SJSA1 (cell line): Measurements from ENCODE around the gene SMIM41. TPM values are rescaled to one million over a fixed set of nuclear protein-coding genes. Genes with fewer than 3 reads are reported as not detected.
"Not testable (repeated sequence)": the region's sequence is repeated elsewhere in the genome, so short reads cannot be mapped to it uniquely, and the experiment has no call there.

Experiments
- DNase-seq, 2 experiments: peaks; one replicate each; pipeline ENCODE4 v3.0.0-alpha.2; 2015 to 2020; ENCODE audit warnings: low spot score in 2 of 2, low read depth in 1 of 2
- H3K27ac ChIP-seq: fragments of 250-450 bp; sonication (Bioruptor Pico); 2 replicates; pipeline ENCODE4 v1.5.1; 2020; ENCODE audit warnings: mild to moderate bottlenecking, moderate library complexity
- H3K27me3 ChIP-seq: fragments of 250-450 bp; sonication (Bioruptor Pico); replicated peaks from 2 replicates; pipeline ENCODE4 v1.5.1; 2020; ENCODE audit warnings: mild to moderate bottlenecking, moderate library complexity
- H3K36me3 ChIP-seq: fragments of 250-450 bp; sonication (Bioruptor Pico); 2 replicates; pipeline ENCODE4 v1.5.1; 2020; ENCODE audit warnings: mild to moderate bottlenecking
- H3K4me1 ChIP-seq: fragments of 250-450 bp; sonication (Bioruptor Pico); replicated peaks from 2 replicates; pipeline ENCODE4 v1.6.1; 2021; ENCODE audit warnings: mild to moderate bottlenecking
- H3K4me3 ChIP-seq: fragments of 250-450 bp; sonication (Bioruptor Pico); 2 replicates; pipeline ENCODE4 v1.5.1; 2020; ENCODE audit warnings: mild to moderate bottlenecking
- H3K9me3 ChIP-seq: fragments of 250-450 bp; sonication (Bioruptor Pico); replicated peaks from 2 replicates; pipeline ENCODE4 v1.5.1; 2020; ENCODE audit warnings: mild to moderate bottlenecking
- total RNA-seq: library from RNA; depleted of rRNA; stranded (reverse); fragments of >200 nt; shearing (Covaris generic); gene quantifications from 2 replicates; pipeline ENCODE4 v1.2.3, GENCODE V29; 2014

Gene SMIM41
- total RNA-seq, 1 experiment from 2014 or later: not detected

DNA sequence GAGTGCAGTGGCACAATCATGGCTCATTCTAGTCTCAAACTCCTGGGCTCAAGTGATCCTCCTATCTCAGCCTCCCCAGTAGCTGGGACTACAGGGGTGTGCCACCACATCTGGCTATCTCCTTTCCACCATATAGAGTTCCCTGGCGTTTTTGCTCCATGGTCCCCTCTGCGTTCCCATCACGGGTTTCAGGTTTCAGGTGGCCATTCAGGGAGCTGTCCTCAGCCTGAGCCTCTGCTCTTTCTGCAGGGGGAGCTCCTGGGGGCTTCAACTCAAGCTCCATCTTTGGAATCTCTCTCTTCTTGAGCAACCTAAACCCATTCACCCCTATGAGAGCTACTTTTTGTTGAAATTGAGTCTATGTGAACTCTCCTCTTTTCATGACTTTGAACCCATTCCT is 11.6 kb downstream of the SMIM41 start:
- Histone ChIP-seq H3K4me1 (no peaks in the 10 kb centered on the region), H3K9me3 (no peaks in the 10 kb centered on the region), H3K36me3 (no peaks in the 10 kb centered on the region), H3K4me3 (no peak overlapping the region), H3K27ac (no peak overlapping the region), H3K27me3 (peaks cover 18% of the 10 kb centered on the region; the same call in 1 of the 2 replicates)
- no peak for DNase-seq

DNA sequence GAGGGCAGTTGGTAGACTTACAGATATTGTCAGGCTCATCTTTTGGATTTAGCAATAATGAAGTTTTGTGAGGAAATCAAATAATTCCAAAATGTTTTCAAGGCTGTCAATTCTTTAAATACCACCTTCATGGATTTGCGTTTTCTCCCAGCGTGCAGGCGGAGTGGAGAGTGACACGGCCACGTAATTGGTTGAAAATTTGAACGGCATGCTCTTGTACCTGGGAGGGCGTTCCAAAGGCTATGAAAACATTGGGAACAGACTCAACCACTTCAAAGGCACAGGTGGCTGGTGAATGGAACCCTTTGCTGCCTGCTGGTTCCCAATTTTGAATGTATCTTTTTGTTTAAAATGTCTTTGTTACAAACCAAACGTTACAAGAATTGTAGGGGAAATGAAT is 12.4 kb downstream of the SMIM41 start:
- H3K9me3 ChIP-seq: no peaks in the 10 kb centered on the region
- no peak overlapping the region for H3K27ac ChIP-seq
- no peak for DNase-seq
- H3K27me3 ChIP-seq: peaks cover 18% of the 10 kb centered on the region; the same call in 1 of the 2 replicates
- H3K4me3 ChIP-seq: no peak overlapping the region
- no peaks in the 10 kb centered on the region for H3K4me1 ChIP-seq
- H3K36me3 ChIP-seq: no peaks in the 10 kb centered on the region

- no peaks in the 10 kb centered on the region for H3K4me1 ChIP-seq
- H3K27ac ChIP-seq: no peak overlapping the region
- H3K27me3 ChIP-seq: peaks cover 18% of the 10 kb centered on the region; the same call in 1 of the 2 replicates
- no peaks in the 10 kb centered on the region for H3K36me3 ChIP-seq
- no peak overlapping the region for H3K4me3 ChIP-seq
- DNase-seq: no peak
- H3K9me3 ChIP-seq: no peaks in the 10 kb centered on the region
Observed at GRCh38 chr12:52093346-52093745, 13.8 kb downstream of the SMIM41 start.

GRCh38 chr12:52096332-52097044 is 17.0 kb downstream of the SMIM41 start:
- Histone ChIP-seq H3K4me3 (no peak overlapping the region), H3K4me1 (no peaks in the 10 kb centered on the region), H3K9me3 (no peaks in the 10 kb centered on the region), H3K27me3 (peaks cover 10% of the 10 kb centered on the region), H3K27ac (no peak overlapping the region), H3K36me3 (no peaks in the 10 kb centered on the region)
- no peak for DNase-seq

DNA sequence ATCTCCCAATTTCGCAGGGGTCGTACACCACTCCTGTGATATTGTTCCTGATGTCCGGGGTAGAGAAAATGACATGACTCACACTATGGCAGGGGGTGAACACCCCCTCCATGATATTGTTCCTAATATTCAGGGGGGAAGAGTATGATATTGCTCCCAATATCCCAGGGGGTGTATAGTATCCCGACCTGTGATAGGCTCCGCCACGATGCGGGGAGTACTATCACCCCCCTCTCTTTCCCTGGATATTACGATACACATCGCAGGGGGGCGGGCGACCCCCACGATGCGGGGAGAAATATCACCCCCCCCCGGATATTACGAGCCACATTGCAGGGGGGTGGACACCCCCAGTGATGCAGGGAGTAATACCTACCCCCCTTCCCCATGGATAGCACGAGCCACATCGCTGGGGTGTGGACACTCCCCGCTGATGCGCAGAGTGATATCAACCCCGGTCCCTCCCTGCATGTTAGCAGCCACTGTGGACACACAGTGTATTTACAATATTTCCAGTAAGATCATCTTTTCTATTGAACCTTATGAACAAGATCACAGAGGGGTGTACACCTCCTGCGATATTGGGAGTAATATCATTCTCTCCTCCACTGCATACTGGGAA is 17.7 kb downstream of the SMIM41 start:
- Histone ChIP-seq H3K4me1 (no peaks in the 10 kb centered on the region), H3K9me3 (no peaks in the 10 kb centered on the region), H3K4me3 (no peak overlapping the region), H3K36me3 (no peaks in the 10 kb centered on the region), H3K27ac (no peak overlapping the region), H3K27me3 (peaks cover 7% of the 10 kb centered on the region)
- DNase-seq: no peak

GRCh38 chr12:52104431-52105089 is 25.1 kb downstream of the SMIM41 start:
- H3K4me1 ChIP-seq, H3K4me3 ChIP-seq, H3K9me3 ChIP-seq, DNase-seq, H3K36me3 ChIP-seq, H3K27me3 ChIP-seq, H3K27ac ChIP-seq: not testable (repeated sequence)

- DNase-seq: not testable (repeated sequence)
Observed at GRCh38 chr12:52116222-52117125, 37.0 kb downstream of the SMIM41 start.

DNA sequence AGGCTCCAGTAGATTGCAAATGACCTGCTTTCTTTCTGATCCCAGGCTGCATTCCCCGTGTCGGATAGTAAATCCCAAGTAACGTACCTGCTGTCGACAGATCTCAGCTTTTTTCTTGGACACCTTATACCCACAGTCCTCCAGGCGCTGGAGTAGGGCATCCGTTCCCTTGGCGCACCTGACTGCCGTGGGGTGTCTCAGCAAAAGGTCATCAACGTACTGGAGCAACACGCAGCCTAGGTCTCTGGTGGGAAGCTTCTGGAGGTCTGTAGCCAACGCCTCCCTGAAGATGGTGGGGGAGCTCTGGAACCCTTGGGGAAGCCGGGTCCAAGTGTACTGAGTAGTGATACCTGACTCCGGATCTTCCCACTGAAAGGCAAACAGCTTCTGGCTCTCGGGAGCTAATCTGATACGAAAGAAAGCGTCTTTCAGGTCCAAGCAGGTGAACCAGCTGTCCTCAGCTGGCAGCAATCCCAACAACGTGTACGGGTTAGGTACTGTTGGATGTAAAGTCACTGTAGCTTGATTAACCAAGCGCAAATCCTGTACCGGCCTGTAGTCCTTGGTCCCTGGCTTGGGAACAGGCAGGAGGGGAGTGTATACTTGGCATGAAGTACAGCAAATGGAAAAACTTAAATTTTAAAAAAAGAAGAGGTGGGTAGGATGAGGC is 38.4 kb downstream of the SMIM41 start:
- not testable (repeated sequence) for H3K9me3 ChIP-seq, H3K4me3 ChIP-seq, H3K4me1 ChIP-seq, H3K36me3 ChIP-seq, DNase-seq, H3K27ac ChIP-seq, H3K27me3 ChIP-seq

More at GRCh38 chr12:52116222-52117125, 37.0 kb downstream of the SMIM41 start:
- not testable (repeated sequence) for H3K4me1 ChIP-seq, H3K27me3 ChIP-seq, H3K36me3 ChIP-seq, H3K4me3 ChIP-seq, H3K9me3 ChIP-seq, H3K27ac ChIP-seq

DNA sequence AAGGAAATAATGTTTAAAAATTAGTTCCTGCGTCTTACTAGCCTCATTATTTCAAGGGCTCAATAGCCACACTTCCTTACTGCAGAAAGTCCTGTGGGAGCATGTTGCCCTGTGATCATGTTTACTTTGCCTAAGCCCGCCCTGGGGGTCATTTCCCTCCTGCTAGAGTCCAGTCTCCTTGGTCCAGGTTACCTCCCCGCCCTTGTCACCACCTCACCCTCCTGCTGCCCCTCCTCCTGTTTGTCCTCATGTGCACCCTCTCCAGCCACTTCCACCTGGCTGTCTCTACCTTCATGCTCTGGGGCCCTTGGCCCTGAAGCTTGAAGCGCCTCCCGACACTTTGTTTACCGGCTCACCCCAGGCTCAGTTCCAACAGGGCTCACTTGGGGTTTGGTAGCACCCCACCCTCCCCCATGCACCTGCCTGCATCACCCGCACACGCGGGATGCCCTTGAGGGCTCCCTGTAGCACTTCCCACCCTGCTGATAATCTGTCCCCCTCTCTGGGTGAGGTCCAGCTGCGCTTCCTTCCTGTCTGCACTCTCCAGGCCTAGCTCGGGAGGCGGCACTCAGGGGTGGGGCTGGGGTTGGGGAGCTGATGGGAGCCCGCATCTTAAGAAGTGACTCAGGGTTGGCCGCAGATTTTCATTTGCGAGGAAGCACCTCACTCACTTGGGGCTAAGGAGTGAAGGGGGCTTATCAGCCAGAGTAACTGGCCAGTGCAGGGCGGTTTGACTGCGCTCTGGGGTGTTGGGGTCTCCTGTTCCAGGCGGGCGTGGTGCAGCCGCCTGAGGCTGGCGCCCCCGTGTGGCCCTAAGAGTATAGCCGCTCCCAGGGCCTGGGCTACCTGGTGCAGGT is 40.1 kb downstream of the SMIM41 start:
- Histone ChIP-seq H3K36me3 (no peaks in the 10 kb centered on the region), H3K27ac (no peak overlapping the region), H3K9me3 (no peaks in the 10 kb centered on the region), H3K27me3 (peaks cover 5% of the 10 kb centered on the region; the same call in 1 of the 2 replicates), H3K4me3 (no peak overlapping the region), H3K4me1 (no peaks in the 10 kb centered on the region)
- DNase-seq: no peak

DNA sequence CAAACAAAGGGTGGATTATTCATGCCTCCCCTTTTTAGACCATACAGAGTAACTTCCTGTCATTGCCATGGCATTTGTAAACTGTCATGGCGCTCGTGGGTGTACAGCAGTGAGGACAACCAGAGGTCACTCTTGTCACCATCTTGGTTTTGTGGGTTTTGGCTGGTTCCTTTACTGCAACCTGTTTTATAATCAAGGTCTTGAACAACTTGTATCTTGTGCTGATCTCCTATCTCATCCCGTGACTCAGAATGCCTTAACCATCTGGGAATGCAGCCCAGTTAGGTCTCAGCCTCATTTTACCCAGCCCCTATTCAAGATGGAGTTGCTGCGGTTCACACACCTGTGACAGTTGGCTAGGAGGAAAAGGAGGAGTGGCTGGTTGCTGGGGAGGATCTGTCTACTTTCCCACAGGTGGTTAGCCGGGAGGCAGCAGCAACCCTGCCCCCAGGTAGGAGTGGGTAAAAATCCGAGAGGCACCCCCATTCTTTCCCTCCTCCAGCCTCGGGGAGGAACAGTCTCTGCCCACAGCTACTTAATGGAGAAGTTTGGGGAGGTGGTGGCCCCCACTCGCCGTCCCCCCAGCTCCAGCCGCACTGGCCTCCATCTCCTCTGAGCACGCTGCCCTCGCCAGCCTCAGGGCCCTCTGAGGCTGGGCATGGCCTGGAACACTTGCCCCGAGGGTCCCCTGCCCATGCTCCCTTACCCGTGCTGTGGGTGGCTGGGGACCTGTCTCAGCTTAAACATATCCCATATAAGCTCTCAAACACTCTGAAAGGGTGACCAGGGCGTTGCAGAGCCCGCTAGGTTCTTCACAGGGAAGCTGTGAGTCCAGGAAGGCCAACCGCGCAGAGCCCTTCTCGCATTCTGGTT is 41.7 kb downstream of the SMIM41 start:
- Histone ChIP-seq H3K27me3 (peaks cover 5% of the 10 kb centered on the region; the same call in 1 of the 2 replicates), H3K4me3 (no peak overlapping the region), H3K36me3 (no peaks in the 10 kb centered on the region), H3K27ac (no peak overlapping the region), H3K9me3 (no peaks in the 10 kb centered on the region), H3K4me1 (no peaks in the 10 kb centered on the region)
- DNase-seq: no peak

DNA sequence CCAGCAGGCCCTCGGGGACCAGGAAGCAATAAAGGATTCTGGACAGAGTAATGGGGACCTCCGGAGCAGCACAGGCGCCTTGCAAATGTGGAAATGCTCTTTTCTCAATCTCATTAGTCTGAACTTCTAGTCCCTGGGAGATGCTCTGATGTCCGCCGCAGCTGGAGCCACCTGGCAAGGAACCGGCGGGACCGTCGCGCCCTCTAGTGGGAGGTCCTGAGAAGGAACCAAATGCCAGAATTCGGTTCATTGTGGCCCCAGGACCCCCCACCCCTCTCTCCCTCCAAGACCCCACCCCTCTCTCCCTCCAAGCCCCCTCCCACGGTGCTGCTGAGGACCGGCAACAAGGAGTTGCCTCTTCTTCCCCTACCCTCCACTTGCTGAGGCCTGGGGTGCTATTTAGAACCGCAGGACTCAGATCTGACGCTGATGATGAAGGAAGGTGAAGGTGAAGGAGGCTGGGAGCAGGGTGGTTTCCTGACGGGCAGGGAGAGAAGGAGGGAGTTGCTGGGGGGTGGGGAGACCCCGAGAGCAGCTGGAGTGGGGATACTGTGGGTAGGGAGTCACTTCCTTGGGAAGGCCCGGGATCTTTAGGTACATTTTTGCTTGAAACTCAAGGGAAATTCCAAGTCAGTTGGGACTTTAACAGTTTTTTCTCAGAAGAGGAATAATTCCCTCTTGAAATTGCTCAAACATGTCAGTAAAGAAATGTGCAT is 42.5 kb downstream of the SMIM41 start:
- Histone ChIP-seq H3K27ac (no peak overlapping the region), H3K27me3 (peaks cover 5% of the 10 kb centered on the region; the same call in 1 of the 2 replicates), H3K4me1 (no peaks in the 10 kb centered on the region), H3K9me3 (no peaks in the 10 kb centered on the region), H3K36me3 (no peaks in the 10 kb centered on the region), H3K4me3 (no peak overlapping the region)
- DNase-seq: no peak
